ENCODE data around the gene IL1RAPL2.

DNA sequence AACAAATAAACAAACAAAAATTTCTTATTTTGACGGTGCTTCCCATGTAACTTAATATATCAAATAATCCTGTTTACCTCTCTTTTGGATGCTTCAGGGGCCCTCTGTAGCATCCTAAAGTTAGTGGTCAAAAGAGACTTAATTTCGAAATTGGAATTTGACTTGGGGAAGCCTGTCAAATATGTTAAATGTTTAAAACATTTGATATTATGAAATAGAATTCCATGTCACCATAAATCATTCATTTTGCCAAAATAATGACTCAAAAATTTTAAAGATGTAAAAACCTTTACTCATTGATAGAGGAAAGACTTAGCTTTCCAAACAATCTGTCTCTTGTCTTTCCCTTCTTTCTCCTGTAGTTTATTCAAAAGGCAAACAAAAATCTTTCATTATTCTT lies 675.1 kb downstream of the IL1RAPL2 start:
- TF ChIP-seq POLR2A (IDR thresholded peaks at IDR 0.05), result no peak
- TF ChIP-seq, protein P1, sequence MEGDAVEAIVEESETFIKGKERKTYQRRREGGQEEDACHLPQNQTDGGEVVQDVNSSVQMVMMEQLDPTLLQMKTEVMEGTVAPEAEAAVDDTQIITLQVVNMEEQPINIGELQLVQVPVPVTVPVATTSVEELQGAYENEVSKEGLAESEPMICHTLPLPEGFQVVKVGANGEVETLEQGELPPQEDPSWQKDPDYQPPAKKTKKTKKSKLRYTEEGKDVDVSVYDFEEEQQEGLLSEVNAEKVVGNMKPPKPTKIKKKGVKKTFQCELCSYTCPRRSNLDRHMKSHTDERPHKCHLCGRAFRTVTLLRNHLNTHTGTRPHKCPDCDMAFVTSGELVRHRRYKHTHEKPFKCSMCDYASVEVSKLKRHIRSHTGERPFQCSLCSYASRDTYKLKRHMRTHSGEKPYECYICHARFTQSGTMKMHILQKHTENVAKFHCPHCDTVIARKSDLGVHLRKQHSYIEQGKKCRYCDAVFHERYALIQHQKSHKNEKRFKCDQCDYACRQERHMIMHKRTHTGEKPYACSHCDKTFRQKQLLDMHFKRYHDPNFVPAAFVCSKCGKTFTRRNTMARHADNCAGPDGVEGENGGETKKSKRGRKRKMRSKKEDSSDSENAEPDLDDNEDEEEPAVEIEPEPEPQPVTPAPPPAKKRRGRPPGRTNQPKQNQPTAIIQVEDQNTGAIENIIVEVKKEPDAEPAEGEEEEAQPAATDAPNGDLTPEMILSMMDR (IDR thresholded peaks at IDR 0.05), result no peak
